Urothelium cell line (cell line): ENCODE data around the gene TFEB.

Source experiments
- DNase-seq: peaks from one replicate; pipeline ENCODE4 v3.0.0; 2011; ENCODE audit warnings: low spot score, mixed read lengths
- FAIRE-seq: peaks from 2 replicates; lab custom pipeline; 2011; peaks lifted over from hg19 to GRCh38; lab: Jason Lieb, UNC

Gene TFEB

GRCh38 chr6:41655176-41655575, 80.2 kb downstream of the TFEB start:
- FAIRE-seq (no peak), DNase-seq (no peak)

DNA sequence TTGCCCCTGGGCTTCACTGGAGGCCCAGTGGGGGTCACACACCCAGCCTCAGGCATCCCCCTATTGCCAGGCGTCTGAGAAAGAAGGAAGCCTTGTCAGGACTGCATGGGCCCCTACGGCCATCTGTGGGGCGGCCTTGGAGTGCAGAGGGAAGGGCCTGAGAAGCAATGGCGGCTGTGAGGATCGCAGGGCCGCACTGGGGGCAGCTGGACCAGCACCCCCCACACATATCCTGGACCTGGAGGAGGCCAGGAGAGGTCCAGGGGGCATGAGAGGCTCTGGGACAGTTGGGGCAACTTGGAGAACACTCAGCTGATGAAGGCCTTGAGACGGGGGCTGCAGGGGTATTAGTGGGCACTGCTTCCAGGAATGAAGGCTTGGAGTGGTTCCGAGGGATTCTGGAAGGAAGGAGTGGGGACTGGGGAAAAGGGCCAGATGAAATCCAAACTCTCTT, 80.7 kb downstream of the TFEB start:
- no peak for DNase-seq
- no peak for FAIRE-seq

- no peak for FAIRE-seq
Measured at GRCh38 chr6:41654151-41654697, 81.2 kb downstream of the TFEB start.

GRCh38 chr6:41653691-41654090, 81.7 kb downstream of the TFEB start:
- FAIRE-seq, result no peak
- DNase-seq, result no peak

More at GRCh38 chr6:41654151-41654697, 81.2 kb downstream of the TFEB start:
- DNase-seq, result no peak

DNA sequence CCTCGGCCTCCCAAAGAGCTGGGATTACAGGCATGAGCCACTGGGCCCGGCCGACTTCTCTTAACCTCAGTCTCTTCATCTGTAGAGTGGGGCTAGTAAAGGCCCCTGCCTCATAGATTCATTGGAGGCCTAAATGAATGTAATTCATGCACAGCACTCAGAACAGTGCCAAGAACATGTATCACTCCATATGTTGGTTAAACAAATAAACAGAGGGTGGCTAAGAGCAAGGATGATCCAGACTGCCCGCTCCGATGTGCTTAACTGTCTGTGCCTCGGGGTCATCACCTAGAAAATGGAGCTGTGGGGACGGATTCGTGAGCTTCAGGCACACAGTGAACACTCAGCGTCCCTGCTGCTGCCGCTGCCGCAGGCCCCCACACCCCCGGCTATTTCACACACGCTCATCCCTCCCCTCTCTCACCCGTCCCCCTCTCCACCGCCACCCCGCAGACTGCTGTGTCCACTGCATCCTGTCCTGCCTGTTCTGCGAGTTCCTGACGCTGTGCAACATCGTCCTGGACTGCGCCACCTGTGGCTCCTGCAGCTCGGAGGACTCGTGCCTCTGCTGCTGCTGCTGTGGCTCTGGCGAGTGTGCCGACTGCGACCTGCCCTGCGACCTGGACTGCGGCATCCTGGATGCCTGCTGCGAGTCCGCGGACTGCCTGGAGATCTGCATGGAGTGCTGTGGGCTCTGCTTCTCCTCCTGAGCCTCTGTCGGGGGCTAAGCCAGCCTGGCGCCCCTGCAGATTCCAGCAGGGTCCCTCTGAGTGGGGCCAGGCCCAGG, 82.3 kb downstream of the TFEB start:
- FAIRE-seq (no peak), DNase-seq (no peak)

DNA sequence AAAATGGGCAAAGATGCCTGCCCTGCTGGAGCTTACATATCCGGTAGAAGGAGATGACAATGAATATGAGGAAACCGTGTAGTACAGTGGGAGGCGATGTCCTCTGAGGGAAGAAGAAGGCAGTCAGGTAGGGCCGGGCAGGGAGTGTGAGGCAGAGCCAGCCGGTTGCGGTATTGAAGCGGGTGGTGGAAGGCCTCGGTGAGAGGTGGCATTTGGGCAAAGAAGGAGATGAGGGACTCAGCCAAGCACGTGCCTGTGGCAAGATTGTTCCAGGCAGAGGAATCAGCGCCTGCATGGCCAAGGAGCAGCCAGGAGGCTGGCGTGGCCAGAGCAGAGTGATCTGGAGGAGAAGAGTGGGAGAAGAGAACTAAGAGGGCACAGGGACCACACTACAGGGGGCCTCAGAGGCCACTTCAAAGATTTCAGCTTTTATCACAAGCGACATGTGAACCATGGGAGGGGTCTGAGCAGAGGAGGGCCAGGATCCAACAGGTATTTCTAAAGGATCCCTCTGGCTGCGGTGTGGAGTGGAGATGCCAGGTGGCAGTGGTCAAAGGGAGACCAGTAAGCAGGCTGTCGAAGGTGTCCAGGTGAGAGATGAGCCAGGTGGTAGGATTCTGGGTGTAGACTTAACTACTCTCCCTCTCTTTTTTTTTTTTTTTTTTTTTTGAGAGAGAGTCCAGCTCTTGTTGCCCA, 83.3 kb downstream of the TFEB start:
- no peak for FAIRE-seq
- DNase-seq, result no peak

GRCh38 chr6:41651246-41651961, 84.0 kb downstream of the TFEB start:
- no peak for DNase-seq
- FAIRE-seq, result no peak

- FAIRE-seq, result no peak
- no peak for DNase-seq
Measured at GRCh38 chr6:41650120-41650519, 85.3 kb downstream of the TFEB start.

GRCh38 chr6:41649596-41649995, 85.8 kb downstream of the TFEB start:
- DNase-seq (no peak), FAIRE-seq (no peak)

- no peak for FAIRE-seq
- DNase-seq, result no peak
Measured at GRCh38 chr6:41648921-41649320, 86.5 kb downstream of the TFEB start.

DNA sequence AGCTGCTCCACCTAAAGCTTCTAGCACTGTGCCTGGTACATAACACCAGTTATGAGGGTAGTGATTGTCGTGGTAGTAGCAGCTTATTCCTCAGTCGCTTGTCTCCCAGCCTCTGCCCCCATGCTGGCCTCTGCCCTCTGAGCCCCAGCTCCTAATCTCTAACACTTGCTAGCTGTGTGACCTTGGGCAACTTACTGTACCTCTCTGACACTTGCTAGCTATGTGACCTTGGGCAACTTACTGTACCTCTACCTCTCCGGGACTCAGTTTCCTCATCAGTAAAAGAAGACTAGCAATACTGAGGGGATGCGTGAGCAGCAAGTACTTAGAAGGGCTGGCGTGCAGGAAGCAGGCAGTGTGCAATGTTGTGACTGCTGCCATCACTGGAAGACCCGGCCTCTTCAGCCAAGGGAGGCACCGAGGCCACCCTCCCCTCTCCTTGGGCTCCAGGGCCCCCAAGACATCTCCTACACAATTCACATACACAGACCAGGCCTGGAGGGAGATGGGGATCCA, 87.3 kb downstream of the TFEB start:
- DNase-seq (no peak), FAIRE-seq (no peak)

DNA sequence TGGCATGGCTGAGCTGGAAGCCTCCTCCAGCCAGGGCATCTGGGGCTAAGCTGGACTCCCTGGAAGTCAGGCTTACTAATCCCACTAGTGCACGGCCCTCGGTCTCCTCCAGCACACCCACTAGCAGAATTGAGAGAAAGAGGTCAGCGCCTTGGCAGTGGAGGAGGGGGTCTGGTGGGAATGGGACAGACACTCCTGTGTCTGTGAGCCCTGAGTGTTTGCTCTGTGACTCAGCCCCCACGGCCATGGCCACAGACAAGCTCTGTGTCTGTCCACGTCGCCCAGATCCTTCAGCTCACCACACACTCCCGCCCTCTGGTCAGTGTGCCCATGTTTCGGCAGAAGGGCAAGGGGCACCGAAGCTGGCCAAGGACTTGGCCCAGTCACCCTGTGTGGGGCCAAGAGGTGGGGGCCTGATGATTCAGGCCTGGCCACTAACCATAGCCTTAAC, 88.3 kb downstream of the TFEB start:
- FAIRE-seq (no peak), DNase-seq (no peak)

GRCh38 chr6:41646026-41646795, 89.2 kb downstream of the TFEB start:
- FAIRE-seq (no peak), DNase-seq (no peak)

DNA sequence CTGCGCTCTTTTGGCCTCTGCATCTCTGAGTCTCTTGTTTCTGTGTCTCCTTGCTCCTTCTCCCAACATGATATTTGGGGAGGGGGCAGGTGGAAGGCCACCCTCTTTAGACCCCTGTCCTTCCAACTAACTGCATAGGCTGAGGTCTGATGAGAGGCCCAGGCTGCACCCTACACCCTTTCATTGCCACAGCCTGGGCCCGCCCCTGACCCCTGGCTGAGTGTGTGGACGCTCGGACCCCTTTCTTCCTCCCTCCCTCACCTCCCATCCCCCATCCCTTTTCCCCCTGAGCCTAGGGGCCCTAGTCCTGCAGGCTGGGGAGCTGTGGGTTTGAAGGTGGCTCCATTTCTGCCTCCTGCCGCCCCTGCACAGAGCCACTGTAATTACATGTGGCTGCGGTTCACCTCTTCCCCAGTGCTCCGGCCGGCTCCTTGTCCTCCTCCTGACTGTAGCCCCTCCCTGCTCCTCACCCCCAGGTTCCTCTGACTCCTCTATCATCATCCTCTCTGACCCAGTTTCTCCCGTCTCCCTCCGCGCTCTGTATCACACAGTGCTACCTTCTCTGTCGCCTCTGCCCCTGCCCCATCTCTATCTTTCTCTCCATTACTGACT, 90.3 kb downstream of the TFEB start:
- no peak for FAIRE-seq

GRCh38 chr6:41644297-41644879, 91.0 kb downstream of the TFEB start:
- FAIRE-seq, result no peak
- no peak for DNase-seq

More for the DNA sequence above, 90.3 kb downstream of the TFEB start:
- DNase-seq, result no peak

- no peak for DNase-seq
- FAIRE-seq, result no peak
Measured at GRCh38 chr6:41643899-41644269, 91.5 kb downstream of the TFEB start.

GRCh38 chr6:41642960-41643898, 92.2 kb downstream of the TFEB start:
- no peak for DNase-seq
- no peak for FAIRE-seq
